HG02678 (cell line): ENCODE results near the gene NOL4L.
A peak's percentile ranks its signal among the peaks of the same experiment; 100 is the strongest.
"Not testable (repeated sequence)": the region's sequence is repeated elsewhere in the genome, so short reads cannot be mapped to it uniquely, and the experiment has no call there.

Experiments used
- ATAC-seq: cut with Tn5 transposase; IDR thresholded peaks from one replicate; pipeline ENCODE4 v1.9.1; 2021; ENCODE audit warnings: mild to moderate bottlenecking, moderate library complexity; ENCODE audit not compliant: unreplicated experiment

The NOL4L gene

GRCh38 chr20:32512047-32512385 is 73.1 kb downstream of the NOL4L start:
- no peak for ATAC-seq

DNA sequence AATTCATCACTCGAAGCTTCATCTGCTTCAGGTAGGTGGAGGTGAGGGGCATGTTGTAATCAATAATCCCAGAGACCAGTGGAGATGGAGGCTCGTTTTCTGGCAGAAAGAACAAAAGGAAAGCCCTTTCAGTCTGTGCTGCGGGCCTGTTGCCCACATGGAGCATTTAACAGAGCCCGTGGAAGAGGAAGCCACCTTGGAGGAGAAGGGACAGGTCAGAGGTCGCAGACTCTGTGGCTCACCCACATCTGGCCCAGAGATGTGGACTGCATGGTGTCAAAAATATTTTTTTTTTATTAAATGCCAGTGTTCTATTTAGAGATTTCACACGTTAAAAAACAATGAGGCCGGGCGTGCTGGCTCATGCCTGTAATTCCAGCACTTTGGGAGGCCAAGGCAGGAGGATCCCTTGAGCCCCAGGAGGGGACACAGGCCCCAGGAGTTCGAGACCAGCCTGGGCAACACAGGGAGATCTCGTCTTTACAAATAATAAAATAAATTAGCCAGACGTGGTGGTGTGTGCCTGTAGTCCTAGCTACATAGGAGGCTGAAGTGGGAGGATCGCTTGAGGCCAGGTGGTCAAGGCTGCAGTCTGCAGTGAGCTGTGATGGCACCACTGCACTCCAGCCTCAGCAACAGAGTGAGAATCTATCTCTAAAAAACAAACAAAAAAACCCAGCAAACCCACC is 73.6 kb downstream of the NOL4L start:
- no peak for ATAC-seq

- ATAC-seq = no peak
These were observed 74.4 kb downstream of the NOL4L start for GRCh38 chr20:32510601-32511357.

DNA sequence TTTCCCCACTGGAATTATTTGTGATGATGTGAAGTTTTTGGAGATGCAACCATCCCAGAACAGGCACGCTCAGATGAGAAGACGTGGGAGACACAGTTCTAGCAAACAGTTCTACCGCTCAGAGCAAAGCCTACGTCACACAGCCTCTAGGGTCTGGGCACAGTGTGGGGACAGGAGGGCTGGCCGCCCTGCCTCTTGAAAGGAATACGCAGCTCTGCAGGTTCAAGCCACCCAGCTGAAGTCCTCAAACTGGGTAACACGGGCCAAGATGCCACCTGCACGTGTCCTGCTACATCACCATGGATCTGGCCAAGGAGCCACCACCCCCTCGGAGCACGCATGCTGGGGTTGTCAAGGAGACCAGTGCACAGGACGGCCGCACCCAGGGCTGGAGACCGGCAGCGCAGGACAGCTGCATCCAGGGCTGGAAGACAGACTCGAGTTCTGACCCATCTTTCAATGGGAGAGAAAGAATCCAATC is 75.0 kb downstream of the NOL4L start:
- ATAC-seq = no peak

GRCh38 chr20:32509639-32510066 is 75.5 kb downstream of the NOL4L start:
- peak; percentile 54 for ATAC-seq

DNA sequence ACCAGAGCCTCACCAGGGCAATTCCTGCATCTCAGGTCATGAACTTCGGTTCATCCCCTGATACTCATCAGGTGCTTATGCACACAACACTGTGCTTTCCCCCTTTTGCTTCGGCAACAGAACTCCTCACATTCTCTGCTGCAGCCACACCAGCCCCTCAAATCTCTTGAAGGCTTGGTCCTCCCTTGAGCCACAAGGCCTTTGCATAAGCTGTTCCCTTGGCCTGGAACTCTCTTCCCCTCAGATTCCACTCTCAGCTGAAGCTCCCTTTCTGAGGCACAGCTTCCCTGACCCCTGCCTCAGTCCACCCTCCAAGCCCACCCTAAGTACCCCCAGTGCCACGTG is 76.4 kb downstream of the NOL4L start:
- no peak for ATAC-seq

GRCh38 chr20:32507998-32508774 is 76.9 kb downstream of the NOL4L start:
- ATAC-seq = no peak

DNA sequence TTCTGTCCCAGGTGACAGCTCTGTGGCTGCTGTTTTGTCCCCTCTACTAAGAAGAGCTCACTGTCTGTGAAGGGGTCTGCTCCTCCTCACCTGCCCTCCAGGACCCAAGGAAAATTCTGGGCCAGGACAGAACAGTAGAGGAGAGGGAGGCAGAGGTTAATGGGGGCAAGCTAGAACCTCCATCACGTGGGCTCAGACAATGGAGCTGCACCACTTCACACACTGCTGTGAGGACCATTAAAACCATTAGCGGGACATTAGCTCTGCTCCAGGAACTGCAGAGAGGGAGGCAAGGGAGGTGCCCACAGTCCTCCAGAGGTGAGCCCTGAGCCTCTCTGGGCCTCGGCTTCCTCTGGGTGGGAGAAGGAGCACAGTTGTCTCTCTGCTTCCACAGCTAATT is 78.4 kb downstream of the NOL4L start:
- no peak for ATAC-seq

DNA sequence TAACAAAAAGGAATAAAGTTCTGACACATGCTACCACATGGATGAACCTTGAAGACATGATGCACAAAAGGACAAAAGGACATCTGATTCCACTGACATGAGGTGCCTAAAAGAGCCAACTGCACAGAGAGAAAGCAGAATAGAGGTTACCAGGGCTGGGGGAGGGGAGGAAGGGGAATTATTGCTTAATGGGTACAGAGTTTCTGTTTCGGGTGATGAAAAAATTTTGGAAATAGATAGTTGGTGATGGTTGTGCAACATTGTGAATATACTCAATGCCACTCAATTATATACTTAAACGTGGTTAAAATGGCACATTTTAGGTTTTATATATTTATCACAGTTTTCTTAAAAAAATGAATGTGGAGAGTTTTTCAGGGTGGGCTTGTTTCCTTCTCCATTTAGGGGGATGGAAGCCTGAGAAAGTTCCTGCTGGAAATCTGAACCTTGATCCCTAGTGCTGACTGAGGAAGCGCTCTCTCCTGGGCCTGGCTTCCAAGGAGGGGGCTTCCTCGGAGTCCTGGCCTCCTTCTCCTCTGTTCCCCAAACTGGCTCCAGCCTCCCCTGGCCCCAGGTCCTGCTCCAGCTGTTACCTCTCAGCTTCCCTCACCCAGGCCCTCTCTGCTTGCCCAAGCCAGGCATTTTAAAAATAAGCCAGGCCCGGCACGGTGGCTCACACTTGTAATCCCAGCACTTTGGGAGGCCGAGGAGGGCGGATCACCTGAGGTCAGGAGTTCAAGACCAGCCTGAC is 79.2 kb downstream of the NOL4L start:
- ATAC-seq = no peak

- ATAC-seq = no peak
These were observed 83.4 kb downstream of the NOL4L start for GRCh38 chr20:32501709-32502108.

DNA sequence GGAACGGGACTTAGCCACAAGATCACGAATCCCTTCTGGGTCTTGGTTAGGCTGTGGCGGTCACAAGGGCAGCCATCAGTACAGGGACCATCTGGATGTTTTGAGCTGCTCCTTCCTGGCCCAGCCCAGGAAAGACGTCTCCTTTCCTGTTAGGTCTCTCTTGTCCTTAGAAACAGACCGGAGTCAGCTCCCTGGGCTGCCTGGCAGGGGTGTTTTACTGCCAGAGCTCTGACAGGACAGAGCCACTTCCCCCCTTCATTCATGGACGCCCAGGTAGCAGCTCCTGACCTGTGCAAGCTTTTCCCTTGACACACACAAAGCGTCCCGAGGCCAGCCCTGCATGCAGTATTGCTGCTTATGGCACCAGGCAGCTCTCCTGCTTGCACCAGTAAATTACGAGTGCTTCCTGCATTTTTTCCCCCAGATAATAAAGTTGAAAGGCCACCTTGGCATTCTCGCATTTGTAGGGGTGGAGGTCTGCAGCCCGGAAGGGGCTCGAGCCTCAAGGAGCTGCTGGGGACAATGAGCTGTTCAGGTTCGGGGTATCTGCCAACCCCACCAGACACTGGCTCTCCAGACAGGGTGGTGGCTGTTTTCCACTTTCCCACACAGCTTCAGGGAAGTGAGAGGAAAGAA is 87.4 kb downstream of the NOL4L start:
- no peak for ATAC-seq

- no peak for ATAC-seq
These were observed 88.2 kb downstream of the NOL4L start for GRCh38 chr20:32496811-32497533.

DNA sequence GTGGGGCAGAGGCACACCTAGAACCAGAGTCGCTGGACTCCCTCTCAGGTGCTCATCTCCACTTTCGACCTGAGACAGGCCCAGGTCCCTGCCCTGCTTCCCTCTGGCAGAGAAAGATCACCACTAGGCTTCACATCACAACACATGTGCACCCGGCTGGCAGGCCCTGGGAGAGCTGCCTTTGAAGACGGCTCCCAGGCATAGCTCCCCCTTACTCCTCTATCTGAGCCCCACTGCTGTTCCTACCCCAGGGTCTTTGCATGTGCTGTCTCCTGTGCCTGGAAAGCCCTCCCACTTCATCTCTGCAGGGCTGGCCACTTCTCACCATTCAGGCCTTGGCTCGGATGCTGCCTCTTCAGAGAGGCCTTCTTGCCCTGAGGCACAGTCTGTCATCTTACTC is 89.2 kb downstream of the NOL4L start:
- ATAC-seq = no peak

GRCh38 chr20:32495217-32495565 is 89.9 kb downstream of the NOL4L start:
- no peak for ATAC-seq

GRCh38 chr20:32494483-32495216 is 90.5 kb downstream of the NOL4L start:
- no peak for ATAC-seq

GRCh38 chr20:32493356-32493755 is 91.8 kb downstream of the NOL4L start:
- no peak for ATAC-seq

DNA sequence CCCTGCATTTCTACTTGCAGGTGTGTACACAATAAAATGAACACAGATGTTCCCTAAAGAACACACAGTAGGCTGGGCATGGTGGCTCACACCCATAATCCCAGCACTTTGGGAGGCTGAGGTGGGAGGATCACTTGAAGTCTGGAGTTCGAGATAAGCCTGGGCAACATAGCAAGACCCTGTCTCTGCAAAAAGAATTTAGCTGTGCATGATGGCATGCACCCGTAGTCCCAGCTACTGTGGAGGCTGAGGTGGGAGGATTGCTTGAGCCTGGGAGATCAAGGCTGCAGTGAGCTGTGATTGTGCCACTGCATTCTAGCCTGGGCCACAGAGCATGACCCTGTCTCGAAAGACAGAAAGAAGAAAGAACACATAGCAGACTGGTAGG is 93.4 kb downstream of the NOL4L start:
- ATAC-seq = not testable (repeated sequence)

DNA sequence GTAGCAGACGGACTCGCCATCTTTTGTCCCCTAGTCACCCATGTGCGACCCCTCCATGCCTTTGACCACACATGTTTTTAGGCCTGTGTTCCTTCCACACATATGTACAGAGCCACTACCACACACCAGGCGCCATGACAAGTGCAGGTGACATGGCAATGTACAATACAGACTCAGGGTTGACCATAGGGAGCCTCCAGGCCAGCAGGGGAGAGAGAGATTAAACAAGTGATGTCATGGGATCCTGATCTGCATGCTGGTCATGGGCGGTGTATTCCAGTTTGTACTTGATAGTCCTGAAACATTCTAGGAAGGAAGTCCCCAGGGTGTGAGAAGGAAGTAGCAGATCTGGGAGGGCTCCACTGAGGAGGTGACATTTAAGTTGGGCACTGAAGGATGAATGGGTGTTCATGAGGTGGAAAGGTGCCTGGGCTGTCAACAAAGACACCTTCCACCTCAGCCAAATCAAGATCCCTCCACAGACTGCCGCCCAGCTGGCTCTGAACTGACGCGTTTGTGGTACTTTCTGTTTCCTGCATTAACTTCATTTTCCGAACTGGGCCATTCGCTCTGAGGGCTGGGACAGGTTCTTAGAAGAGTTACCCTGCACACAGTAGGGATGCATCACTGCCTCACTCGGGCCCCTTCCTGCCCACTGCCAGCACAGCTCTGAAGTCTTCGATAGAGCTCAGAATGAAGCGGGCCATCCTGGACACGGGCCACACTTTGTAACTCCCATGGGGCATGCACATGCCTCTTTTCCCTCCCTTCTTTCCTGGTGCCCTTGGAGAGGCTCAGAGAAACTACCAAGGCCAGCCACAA is 94.0 kb downstream of the NOL4L start:
- ATAC-seq = no peak
